Measurements from ENCODE around the gene DIDO1. TPM values are rescaled to one million over a fixed set of nuclear protein-coding genes. Genes with fewer than 3 reads are reported as not detected.

DIDO1 gene
- total RNA-seq, 2 donors from 2014 or later: 68.5 to 75.9 TPM

DNA sequence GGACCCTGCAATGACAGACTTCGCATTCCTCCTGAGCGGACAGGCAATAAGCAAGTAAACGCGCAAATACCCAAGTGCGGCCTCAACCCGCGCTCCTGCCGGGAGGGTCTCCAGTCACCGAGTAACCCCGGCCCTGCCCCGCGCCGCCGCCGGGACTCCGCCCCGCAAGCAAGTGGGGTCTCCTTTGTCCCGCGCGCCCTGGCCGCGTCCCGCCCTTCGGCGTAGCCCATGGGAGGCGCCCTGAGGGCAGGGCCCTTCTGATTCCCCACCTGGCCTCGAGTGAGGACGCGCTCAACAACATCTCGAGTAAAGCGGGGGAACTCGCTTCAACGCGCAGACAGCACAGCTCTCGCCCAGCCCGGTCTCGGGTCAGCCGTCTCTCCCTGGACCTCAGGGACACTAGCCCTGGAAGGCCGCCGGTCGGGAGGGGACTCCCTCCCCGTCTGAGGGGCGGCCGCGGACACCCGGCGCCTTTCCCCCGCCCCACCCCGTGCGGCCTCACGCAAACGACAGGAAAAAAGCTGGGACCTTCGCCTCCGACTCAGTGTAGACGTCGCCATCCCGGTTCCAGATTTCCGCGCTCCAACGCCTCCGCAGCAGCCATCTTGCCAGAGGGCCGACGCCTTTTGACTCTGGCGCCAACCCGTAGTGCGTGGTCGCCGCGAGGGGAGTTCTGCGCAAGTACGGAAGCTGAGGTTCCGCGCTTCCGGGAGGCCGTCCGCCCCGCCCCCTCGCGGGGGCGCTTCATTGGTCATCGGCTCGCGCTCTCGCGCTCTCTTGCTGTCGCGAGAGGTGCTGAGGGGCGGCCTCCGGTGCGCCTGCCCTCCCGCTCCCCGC is 11.2 kb upstream of the DIDO1 start:
- Histone ChIP-seq H3K4me3 (peak overlapping the region; percentile 71 to 94), H3K27ac (peak overlapping the region; percentile 84 to 95), H3K27me3 (replicated peaks; ENCODE audit: insufficient read depth) (no peaks in the 10 kb centered on the region), H3K4me1 (replicated peaks) (peaks cover 22% of the 10 kb centered on the region), H3K9me3 (no peaks in the 10 kb centered on the region), H3K36me3 (no peaks in the 10 kb centered on the region)
- TF ChIP-seq POLR2AphosphoS5 (IDR thresholded peaks at IDR 0.05) (peak; percentile 97), POLR2A (IDR thresholded peaks at IDR 0.05) (peak; percentile 86)
- TF ChIP-seq, protein P1, sequence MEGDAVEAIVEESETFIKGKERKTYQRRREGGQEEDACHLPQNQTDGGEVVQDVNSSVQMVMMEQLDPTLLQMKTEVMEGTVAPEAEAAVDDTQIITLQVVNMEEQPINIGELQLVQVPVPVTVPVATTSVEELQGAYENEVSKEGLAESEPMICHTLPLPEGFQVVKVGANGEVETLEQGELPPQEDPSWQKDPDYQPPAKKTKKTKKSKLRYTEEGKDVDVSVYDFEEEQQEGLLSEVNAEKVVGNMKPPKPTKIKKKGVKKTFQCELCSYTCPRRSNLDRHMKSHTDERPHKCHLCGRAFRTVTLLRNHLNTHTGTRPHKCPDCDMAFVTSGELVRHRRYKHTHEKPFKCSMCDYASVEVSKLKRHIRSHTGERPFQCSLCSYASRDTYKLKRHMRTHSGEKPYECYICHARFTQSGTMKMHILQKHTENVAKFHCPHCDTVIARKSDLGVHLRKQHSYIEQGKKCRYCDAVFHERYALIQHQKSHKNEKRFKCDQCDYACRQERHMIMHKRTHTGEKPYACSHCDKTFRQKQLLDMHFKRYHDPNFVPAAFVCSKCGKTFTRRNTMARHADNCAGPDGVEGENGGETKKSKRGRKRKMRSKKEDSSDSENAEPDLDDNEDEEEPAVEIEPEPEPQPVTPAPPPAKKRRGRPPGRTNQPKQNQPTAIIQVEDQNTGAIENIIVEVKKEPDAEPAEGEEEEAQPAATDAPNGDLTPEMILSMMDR (IDR thresholded peaks at IDR 0.05): peak in 1 of 4 experiments; percentile 17
- peak; percentile 96 for DNase-seq (ENCODE audit: low spot score)
- intact Hi-C loops (cut with DNase I): no loop called here
- under 1% methylated on average over 46 of the region's 92 CpGs for WGBS

DNA sequence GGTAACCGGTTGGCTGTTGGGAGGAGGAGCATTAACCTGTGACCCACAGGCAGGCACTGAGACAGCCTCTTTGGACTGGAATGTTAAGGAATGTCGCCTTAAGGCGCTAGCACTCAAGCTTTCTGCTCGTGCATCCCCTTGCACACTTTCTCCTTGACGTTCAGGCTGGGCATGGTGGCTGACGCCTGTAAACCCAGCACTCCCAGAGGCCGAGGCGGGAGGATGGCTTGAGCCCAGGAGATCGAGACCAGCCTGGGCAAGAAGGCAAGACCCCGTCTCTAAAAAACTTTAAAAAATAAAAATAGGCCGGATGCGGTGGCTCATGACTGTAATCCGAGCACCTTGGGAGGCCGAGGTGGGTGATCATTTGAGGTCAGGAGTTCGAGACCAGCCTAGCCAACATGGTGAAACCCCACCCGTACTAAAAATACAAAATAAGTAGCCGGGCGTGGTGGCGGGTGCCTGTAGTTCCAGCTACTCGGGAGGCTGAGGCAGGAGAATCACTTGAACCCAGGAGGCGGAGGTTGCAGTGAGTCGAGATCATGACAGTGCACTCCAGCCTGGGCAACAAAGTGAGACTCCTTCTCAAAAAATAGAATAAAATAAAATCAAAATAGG is 9.8 kb upstream of the DIDO1 start:
- Histone ChIP-seq H3K4me1 (replicated peaks) (peaks cover 20% of the 10 kb centered on the region), H3K36me3 (no peaks in the 10 kb centered on the region), H3K27ac (no peak overlapping the region), H3K27me3 (replicated peaks; ENCODE audit: insufficient read depth) (no peaks in the 10 kb centered on the region), H3K9me3 (no peaks in the 10 kb centered on the region), H3K4me3 (peak overlapping the region in 1 of 2 donors; percentile 94)
- WGBS: 83% methylated on average over 22 of the region's 22 CpGs
- TF ChIP-seq, protein P1 (IDR thresholded peaks at IDR 0.05): no peak
- intact Hi-C loops (cut with DNase I): no loop called here
- no peak for DNase-seq (ENCODE audit: low spot score)

DNA sequence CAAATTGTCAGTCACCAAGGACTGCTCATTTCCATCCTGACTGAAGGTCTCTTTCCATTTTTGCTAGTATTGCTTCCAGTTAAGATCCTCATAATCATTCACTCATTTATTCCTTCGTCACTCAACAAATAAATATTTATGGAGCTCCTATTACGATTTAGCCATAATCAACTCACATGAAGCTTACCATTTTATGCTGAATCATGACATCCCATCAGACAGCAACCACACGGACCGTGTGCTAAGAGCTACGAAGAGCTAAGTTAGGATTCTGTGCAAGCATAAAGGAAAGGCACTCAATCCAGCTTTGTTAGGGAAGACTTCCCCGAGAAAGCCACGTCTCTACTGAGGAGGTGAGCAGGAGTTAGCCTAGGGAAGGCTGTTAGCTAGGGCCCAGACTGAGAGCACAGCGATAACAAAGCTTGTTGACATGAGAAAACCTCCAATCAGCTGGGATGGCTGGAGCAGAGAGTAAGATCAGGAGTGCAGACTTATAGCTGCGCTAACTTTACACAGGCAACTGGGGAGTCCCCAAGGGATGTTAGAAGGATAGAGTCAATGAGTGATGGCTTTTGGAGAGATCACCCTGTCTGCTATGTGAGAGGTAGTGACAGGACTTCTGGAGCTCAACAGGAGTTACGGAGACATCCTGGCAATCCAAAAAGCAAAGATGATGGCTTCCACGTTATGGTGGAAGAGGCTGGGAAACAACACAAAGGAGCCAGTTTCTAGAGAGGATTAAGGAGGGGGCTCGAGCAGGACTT is 9.1 kb upstream of the DIDO1 start:
- intact Hi-C loops (cut with DNase I): no loop called here
- peaks cover 13% of the 10 kb centered on the region for H3K4me1 ChIP-seq (replicated peaks)
- WGBS: 81% methylated on average over 12 of the region's 12 CpGs

DNA sequence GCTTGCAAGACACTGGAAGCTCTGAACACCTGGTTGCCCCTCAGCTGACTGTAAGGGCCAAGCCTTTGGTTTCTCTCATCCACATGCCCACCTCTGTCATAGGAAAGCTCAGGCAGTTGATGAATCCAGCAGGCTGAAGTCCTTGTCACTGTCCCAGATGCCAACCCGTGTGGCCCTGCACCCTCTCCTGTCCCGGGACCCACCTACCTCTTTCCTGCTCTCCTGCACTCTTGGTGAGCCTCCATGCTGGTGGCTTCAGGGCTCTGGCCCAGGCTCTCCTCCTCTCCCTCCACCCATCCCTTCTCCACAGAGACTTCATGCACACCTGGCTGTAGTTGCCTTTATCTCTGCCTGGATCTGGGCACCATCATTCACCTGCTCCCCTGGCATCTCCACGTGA is 7.7 kb upstream of the DIDO1 start:
- peaks cover 11% of the 10 kb centered on the region for H3K4me1 ChIP-seq (replicated peaks)
- H3K27me3 ChIP-seq (replicated peaks; ENCODE audit: insufficient read depth): no peaks in the 10 kb centered on the region
- intact Hi-C loops (cut with DNase I): no loop called here
- H3K4me3 ChIP-seq: no peak overlapping the region
- 66% methylated on average over 3 of the region's 3 CpGs for WGBS
- no peak overlapping the region for H3K27ac ChIP-seq
- no peaks in the 10 kb centered on the region for H3K36me3 ChIP-seq
- no peaks in the 10 kb centered on the region for H3K9me3 ChIP-seq
- TF ChIP-seq, protein P1 (IDR thresholded peaks at IDR 0.05): no peak
- TF ChIP-seq POLR2AphosphoS5 (IDR thresholded peaks at IDR 0.05) (no peak), POLR2A (IDR thresholded peaks at IDR 0.05) (no peak)
- DNase-seq (ENCODE audit: low spot score): no peak

More for the DNA sequence above, 9.1 kb upstream of the DIDO1 start:
- no peaks in the 10 kb centered on the region for H3K36me3 ChIP-seq
- H3K9me3 ChIP-seq: no peaks in the 10 kb centered on the region
- H3K27ac ChIP-seq: no peak overlapping the region
- TF ChIP-seq POLR2A (IDR thresholded peaks at IDR 0.05) (no peak), POLR2AphosphoS5 (IDR thresholded peaks at IDR 0.05) (no peak)
- TF ChIP-seq, protein P1 (IDR thresholded peaks at IDR 0.05): no peak
- no peak overlapping the region for H3K4me3 ChIP-seq
- no peaks in the 10 kb centered on the region for H3K27me3 ChIP-seq (replicated peaks; ENCODE audit: insufficient read depth)
- no peak for DNase-seq (ENCODE audit: low spot score)
